ENCODE measurements around the gene DPYSL5.
A peak's percentile ranks its signal among the peaks of the same experiment; 100 is the strongest.
"Not testable (repeated sequence)": the region's sequence is repeated elsewhere in the genome, so short reads cannot be mapped to it uniquely, and the experiment has no call there.

DPYSL5 gene

DNA sequence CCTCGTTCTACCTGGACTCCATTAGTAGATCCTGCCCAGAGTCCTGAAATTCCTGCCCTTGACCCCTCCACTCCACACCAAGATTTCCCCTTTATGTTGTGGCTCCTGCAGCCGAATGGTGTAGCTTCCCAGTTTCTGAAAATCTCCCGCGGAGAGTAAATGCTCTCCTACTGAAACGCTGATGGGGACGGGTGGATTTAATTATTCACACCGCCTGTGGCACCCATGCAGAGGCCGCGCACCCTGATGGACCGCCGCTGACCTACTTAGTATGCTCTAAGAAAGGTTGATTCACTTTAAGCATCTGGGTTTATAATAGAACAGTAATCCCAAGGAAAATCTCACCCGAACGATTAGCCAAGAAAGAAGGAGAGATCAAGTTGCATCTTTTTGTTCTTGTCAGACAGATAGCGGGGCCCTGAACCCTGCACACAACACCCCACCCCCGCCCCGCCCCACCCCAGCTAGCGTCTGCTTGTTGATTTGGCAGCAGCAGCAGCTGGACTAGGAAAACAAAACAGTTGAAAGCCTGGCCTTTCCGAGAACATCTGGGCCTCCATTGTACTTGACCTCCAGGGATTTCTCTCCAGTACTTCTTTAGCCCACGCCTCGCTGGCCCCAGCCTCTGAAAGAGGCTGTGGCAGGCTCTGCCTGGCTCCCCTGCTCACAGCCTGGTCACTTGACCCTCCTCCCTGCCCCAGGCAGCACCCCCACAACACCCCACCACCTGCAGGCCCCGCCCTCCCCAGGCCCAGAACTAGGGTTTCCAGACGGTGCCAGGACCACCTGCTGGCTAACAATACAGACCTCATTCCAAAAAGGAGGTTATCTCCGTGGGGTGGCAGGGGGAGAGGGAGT is 53.6 kb downstream of the DPYSL5 start:
- DNase-seq, result no peak

GRCh38 chr2:26903676-26904075 is 55.7 kb downstream of the DPYSL5 start:
- DNase-seq, result no peak

- no peak for DNase-seq
These were observed 56.9 kb downstream of the DPYSL5 start for GRCh38 chr2:26904839-26905238.

- DNase-seq, result no peak
These were observed 57.6 kb downstream of the DPYSL5 start for GRCh38 chr2:26905341-26906198.

DNA sequence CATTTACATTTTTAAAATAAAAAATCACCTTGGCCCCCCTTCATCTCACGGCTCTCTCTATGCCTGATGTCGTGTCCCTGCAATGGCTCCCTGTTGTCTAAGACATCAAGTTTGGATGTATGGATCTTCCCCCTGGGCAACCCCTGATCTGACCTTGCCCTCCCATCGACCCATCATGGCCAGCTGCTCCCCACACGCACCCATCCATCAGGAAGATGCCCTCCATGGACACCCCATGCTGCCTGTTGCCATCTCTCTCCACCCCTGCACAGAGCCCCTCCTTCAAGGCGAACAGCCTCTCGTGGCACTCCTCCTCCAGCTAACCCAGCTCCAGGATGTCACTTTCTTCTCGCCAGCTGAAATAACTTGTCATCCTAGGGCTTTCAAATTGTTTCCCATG is 59.5 kb downstream of the DPYSL5 start:
- DNase-seq, result no peak

GRCh38 chr2:26910176-26910575 is 62.2 kb downstream of the DPYSL5 start:
- no peak for DNase-seq

DNA sequence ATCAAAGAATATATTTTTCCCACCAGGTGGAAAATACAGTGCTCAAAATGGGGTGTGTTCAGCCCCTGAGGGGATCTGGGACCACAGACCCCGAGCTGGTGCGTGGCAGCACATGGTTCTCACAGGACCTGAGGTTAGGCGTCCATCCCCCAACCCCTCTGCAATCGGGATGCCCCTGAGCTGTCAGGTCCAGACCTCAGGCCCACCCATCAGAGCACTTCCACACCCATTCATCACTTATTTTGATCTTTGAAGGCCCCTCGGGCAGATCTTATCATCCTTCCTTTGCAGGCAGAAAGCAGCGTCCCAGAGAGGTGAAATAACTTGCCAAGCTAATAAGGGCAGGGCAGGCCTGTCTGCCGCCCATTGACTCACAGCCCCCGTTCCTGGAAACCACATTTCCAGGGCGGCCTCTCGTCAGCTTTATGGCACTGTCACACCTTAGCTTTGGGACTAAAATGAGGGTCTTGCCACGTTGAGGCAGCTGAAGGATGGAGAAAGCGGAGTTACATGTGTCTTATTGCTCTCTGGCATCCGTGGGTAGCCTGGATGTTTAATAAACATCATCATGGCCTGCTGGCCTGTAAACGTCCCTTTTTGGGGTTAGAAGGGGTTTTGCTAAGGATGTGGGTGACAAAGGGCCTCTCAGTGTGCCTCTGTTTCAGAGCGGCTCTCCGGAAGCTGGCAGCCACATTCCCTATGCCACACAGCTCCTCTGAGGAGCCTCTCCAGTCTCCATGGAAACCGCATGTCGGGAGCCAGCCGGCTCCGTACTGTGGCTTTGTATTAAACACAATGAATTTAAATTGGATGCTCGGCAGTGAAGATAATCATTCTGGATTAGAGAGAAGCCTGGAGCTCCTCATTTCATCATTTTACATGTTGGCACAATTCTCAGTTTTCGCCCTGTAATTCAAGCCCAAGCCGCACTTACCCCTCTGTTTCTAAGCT is 64.3 kb downstream of the DPYSL5 start:
- DNase-seq, result no peak

- no peak for DNase-seq
These were observed 65.7 kb downstream of the DPYSL5 start for GRCh38 chr2:26913606-26913998.

GRCh38 chr2:26913999-26914658 is 66.2 kb downstream of the DPYSL5 start:
- no peak for DNase-seq

DNA sequence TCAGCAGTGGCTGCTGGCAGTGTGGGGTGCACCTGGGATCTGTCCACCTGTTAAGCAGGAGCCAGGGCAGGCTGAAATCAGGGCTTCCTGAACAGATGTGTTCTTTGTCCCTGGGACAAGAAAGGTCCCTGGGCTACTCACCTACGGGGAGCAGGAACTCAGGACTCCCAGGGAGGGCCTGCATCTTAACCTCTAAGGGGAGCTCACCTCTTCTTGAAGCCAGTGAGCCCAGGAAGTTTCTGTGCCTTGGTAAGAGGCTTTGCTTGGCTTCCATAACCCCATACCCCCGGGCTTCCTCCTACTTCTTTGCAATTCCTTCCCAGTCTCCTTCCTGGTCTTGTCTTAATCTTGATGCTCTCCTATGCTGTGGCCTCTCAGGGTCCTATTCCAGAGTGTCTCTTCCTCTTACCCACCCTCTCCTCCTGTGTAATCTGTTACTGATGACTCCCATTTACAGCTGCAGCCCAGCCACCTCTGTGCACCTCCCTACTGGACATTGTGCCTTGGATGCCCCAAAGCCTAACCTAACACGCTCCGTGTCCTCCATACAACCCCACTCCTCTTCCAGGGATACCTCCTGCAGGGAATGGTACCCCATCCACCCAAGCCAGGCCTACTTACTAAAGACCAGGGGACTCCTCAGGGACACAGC is 66.9 kb downstream of the DPYSL5 start:
- no peak for DNase-seq

DNA sequence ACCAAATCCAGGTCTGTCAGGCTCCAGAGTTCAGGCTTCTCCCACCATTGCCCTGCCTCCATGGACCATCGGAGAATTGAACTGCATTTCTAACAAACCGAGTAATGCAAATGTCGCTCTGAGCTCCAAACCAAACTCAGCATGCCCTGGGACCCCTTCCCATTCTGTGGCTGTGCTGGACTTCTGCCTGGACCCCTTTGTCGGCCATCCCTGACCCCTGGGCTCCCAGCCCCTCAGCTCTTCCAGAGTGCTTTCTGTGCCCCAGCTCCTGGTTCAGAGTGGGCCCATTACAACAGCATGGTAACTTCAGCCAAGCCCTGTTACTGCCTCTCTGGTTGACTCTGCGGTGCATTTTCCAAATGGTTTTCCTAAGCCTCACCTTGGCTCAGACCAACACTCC is 67.4 kb downstream of the DPYSL5 start:
- DNase-seq, result no peak

GRCh38 chr2:26916128-26916692 is 68.3 kb downstream of the DPYSL5 start:
- DNase-seq, result no peak

DNA sequence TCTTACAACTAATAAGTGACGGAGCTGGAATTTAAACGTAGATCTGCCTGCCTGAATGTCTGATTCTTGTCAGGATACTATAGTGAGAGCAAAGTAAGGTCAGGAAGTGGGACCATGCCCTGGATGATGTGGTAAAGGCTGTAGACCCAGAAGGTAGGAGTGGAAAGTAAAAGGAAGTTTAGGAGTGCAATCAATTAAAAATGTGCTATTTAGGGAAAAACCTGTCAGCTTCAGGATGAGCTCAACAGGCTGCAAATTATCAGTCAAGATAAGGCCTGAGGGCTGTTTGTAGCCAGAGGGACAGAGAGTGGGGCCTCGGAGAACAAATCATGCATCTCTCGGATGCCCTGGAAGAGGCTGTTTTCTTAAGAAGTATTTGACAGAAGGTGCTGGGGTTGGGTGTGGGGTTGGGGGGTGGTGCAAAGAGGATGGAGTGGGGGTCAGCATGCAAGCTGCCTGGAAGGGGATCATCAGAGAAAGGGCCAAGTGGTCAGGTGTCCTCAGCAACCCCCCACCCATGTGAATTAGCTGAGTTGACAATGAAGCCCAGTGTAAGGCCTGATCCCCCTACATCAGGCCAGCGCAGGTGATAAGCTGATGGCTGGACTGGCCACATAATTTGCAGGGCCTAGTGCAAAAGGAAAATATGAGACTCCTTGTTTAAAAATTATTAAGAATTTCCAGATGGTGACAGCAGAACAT is 69.4 kb downstream of the DPYSL5 start:
- no peak for DNase-seq

GRCh38 chr2:26921323-26921722 is 73.4 kb downstream of the DPYSL5 start:
- DNase-seq, result no peak

DNA sequence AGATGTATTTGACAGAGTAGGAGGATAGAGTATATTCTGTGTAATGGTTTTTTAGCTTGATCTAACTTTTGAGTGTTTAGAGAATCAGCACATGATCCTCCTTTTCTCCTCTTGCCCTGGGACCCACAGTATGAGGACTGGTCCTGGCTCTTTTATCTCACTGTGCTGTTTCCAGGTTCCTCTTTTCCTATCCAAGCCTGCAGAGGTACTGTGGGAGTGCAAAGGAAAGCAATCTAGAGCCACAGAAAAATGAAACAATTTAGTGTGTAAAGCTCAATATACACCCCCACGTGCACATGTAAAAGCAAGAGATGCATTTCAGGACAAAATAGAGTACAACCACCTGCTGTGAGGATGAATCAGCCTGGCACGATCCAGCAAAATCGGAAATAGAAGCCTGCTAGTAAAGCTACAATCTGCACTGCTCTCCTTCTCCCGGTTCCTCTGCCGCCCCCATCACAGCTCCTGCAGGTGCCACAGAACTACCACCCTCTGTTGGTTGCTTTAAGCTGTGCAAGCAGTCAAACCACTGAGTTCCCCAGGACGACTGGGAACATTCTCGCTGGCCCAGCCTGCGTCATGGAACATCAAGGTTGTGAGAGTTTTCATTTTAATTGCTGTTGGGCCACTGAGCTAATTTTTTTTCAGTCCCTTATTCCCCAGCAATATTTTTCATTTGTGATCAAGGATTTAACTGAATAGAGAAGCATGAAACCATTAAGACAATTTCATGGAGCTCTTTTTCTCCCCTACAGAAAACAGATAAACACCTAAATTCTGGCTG is 74.7 kb downstream of the DPYSL5 start:
- peak in 3 of 5 donors; percentile 8 to 22 (median 8) for DNase-seq

DNA sequence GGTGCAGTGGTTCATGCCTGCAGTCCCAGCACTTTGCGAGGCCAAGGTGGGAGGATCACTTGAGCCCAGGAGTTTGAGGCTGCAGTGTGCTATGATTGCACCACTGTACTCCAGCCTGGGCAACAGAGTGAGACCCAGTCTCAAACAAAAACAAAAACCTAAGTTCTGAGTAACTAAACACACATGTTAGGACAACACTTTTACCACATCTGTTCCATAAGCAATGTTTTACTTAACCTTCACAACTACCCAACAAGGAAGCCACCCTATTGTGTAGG is 75.2 kb downstream of the DPYSL5 start:
- not testable (repeated sequence) for DNase-seq

DNA sequence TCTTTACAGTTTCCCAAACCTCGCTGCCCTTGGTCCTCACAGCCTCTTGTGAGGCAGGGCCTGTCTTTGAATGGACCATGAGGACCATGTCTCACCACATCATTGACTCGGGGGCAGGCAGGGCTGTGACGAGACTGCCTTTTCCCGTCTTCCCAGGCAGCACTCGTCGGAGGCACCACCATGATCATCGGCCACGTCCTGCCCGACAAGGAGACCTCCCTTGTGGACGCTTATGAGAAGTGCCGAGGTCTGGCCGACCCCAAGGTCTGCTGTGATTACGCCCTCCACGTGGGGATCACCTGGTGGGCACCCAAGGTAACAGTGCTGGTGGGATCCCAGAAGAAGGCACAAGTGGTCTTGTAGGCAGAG is 76.8 kb downstream of the DPYSL5 start:
- DNase-seq, result no peak

GRCh38 chr2:26925100-26925791 is 77.3 kb downstream of the DPYSL5 start:
- DNase-seq, result no peak

GRCh38 chr2:26927221-26927620 is 79.3 kb downstream of the DPYSL5 start:
- no peak for DNase-seq

Measured in T-helper 1 cell (primary cell).